ENCODE measurements around the gene SSPN.
A peak's percentile ranks its signal among the peaks of the same experiment; 100 is the strongest.

- TF ChIP-seq CTCF (IDR thresholded peaks at IDR 0.05) = peak in 2 of 4 experiments; percentile 16 to 44
- TF ChIP-seq POLR2A (IDR thresholded peaks at IDR 0.05) = no peak
These were observed 103.6 kb downstream of the SSPN start for GRCh38 chr12:26298785-26299621.
